Stimulated activated CD8-positive, alpha-beta memory T cell treated with anti-CD3 and anti-CD28 coated beads, Interleukin-12 subunit alpha, Interleukin-12 subunit beta, amount 100 ng/mL, for 24 hours (primary cell): Measurements from ENCODE around the gene TIMP2.
A peak's percentile ranks its signal among the peaks of the same experiment; 100 is the strongest.
"Not testable (repeated sequence)": the region's sequence is repeated elsewhere in the genome, so short reads cannot be mapped to it uniquely, and the experiment has no call there.

Experiments
- DNase-seq: peaks from one replicate; pipeline ENCODE4 v3.0.0-alpha.2; 2020; ENCODE audit errors: extremely low read depth

Gene TIMP2, protein sequence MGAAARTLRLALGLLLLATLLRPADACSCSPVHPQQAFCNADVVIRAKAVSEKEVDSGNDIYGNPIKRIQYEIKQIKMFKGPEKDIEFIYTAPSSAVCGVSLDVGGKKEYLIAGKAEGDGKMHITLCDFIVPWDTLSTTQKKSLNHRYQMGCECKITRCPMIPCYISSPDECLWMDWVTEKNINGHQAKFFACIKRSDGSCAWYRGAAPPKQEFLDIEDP

GRCh38 chr17:78925234-78925633 lies at the start of gene TIMP2:
Gene TIMP2, minus strand, starts transcription at chr17:78925387. Its CDS starts 299 bp downstream, at chr17:78925088.
- DNase-seq, result no peak

DNA sequence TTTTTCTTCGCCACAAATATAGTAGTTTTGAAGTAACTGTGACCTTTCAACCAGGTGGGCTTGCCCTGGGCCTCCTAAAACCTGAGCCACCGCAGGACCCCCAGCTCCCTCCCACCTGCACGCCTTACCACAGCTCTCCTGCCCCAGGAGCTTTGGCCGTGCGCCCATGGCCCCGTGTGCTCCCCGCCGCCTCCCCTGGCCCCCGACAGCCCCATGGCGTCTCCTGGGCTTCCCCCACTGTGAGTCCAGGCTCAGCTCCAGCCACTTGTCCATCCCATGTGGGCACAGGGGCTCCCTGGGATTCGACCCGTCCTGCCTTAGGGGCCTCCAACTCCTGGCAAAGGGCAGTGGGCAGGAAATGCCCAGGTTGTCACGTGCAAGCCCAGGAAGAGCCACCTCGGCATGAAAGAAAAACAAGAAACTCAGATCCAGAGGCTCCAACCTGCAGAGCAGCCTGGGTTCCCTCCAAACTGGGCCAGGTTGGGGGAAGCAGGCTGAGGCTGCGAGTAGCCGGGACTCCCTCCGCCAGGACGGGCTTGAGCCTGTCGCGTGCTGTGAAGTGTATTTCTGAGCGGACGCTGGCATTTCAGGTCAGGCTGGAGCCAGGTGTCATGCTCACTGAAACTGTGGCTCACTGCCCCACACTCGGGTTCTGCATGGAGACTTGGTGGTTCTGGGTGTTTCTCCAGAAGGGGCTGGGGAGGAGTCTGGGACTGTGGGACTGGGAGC lies 48.8 kb upstream of the TIMP2 start:
- DNase-seq, result no peak

GRCh38 chr17:78973196-78973595 lies 48.0 kb upstream of the TIMP2 start:
- no peak for DNase-seq

DNA sequence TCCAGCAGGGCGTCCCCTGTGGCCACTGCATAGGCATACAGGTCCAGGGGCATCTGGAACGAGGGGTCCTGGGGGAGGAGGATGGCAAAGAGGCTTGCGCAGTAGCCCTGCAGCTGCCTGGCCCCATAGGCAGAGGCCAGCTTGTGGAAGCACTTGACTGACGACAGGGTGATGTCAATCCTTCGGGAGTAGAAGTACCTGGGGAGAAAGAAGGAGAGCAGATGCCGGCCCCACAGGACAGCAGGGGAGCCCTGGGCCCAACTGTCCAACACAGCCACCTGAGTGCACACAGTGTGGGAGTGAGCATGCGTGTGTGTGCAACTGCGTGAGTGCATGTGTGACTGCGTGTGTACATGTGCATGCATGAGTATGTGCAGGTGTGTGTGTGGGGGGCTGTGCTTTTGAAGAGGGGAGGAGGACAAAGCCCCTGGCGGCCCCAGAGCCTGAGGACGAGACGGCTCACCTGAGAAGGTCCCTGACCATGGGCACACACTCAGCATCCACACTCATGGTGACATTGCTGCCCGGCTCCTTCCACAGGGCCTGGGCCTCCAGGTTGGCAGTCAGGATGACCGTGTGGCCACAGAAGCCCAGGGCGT lies 47.4 kb upstream of the TIMP2 start:
- DNase-seq, result no peak

DNA sequence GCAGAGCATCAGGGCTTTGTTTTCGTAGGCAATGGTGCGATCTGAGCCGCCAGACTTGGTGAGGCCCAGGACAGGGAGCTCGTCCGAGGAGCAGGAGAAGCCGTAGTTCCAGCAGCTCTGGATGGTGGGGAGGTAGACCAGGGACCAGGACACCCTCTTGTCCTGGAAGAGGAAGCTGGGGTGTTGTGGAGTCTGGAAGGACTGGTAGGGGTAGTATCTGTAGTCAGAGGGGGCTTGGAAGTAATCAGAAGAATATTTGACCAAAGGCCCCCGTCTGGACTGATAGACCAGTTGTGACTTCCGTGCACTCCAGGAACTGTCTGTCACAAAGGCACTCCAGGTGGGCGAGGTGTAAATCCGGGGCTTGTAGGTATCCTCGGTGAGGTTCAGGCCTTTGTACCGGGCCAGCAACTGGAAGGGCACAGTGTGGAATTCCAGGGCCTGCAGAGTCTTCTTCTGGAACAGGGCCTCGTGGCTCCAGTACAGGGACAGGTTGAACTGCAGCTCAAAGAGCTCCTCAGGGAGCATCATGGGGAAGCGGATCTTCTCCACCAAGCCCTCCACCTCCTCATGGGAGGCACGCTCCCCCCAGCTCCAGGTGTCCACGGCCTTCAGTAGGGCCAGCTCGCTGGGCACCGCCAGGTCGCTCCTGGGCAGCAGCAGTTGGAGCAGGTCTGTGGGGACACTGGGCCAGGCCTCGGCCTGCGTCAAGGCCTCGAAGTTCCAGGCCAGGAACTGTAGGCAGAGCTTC lies 46.7 kb upstream of the TIMP2 start:
- no peak for DNase-seq

DNA sequence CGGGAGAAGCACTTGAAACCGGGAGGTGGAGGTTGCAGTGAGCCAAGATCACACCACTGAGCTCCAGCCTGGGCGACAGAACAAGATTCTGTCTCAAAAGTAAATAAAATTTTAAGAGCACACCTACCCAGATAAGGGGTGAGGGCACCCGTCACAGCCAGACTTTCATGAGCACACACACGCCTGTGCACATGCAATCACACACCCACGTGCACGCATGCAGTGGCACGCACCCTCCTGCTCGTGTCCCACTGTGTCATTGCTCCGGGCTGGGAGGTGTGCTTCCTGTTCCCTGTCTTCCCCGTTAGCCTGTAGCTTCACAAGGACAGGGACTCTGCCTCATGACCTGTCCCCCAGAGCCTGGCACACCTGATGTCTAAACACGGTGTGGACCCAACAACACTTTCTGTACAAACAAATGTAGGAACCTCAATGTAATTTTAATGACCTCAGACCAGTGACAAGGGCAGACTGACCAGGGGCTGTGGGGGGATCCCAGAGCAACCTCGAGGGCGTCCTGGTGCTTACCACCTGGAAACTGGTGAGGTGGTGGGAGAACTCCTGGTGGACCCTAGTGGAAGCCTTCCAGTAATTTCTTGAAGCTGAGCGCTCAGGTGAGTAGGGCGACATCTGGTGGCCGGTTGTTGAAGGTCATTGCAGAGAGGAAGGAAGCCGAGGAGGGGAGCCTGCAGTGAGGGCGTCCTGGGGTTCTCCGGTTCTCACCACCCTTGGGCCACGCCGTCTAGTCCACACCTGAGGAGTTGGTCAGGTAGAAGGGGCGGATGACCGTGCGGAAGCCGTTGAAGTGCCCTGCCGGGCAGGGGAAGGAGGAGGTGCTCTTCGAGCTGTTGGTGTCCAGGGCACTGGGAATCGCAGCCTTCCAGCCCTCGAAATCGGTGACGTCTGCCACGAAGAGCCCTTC lies 45.9 kb upstream of the TIMP2 start:
- DNase-seq, result peak; percentile 46

DNA sequence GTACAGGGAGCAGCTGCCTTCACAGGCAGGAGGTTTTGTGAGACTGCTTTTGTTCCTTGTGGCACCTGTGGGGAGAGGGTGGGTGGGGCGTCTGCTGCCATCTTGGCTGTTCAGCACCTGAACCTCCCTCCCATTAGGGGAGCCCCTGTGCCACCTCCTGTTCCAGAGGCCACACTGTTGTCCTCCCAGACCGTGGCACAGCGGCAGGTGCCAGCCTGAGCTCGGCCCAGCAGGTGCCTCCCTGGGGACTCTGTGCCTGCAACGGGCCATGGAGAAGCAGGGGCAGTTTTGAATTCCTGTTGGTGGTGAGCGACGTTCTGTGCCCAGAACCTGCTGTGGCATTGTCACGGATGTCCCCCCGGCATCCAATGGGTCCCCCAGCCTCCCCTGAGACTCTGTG lies 44.7 kb upstream of the TIMP2 start:
- no peak for DNase-seq

GRCh38 chr17:78967782-78968362 lies 42.7 kb upstream of the TIMP2 start:
- DNase-seq, result no peak

- no peak for DNase-seq
Measured at GRCh38 chr17:78966910-78967600, 41.9 kb upstream of the TIMP2 start.

DNA sequence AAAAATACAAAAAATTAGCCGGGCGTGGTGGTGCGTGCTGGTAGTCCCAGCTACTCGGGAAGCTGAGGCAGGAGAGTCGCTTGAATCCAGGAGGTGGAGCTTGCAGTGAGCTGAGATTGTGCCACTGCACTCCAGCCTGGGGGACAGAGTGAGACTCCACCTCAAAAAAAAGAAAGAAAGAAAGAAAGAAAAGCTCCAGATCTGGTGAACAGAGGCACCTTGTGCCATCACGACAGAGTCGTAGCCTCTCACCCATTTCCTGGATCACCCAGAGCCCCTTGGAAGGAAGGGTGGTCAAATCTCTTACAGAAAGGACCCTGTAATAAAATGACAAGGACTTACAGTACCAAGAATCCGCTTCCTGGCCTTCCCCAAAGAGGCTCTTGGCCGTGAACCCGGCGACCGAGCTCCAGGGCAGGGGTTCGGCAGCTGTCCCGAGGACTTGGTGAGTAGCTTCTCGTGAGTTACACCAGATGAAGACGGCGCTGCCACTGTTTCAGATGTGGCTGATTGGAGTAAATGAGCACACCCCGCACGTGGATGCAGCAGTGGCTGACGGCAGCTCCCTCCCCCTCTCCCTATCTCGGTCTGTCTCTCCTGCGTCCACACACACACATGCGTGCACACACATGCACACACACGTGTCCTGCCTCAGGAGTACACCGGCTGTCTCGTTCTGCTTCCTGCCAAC lies 41.1 kb upstream of the TIMP2 start:
- DNase-seq, result no peak

DNA sequence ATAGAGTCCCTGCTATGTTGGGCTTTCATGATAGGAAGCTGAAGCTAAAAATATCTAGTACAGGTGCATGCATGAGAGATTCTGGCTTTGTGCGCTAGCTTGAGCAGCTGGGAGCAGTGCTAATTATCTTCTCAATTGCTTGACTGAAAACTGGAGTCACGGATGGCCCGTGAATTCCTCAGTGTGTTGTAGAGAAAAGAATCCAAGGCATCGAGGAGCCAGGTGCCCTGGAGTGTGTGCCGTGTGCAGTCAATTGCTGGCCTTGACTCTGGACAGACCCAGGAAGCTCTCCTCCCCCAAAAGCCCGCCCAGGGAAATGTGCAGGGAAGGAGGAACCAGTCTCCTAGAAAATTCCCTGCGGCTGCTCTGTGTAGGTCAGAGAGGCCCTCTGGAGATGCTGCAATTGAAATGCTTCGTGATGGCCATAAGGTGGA lies 40.3 kb upstream of the TIMP2 start:
- DNase-seq, result no peak

DNA sequence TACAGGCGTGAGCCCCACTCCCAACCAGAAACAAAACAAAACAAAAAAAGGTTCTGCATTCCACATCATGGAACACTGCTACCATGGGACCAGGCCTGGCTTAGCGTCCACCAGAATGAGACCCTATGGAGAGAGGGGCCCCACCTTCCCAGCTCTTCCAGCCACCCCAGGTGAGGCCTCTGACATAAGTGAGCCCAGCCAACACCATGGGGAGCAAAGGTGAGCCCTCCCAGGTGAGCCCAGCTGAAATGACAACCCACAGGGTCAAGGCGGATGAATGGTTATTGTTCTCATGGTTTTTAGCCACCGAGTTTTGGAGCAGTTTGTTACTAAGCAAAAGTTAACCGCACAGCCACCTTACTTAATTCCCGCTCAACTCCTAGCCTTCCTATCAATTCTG lies 38.2 kb upstream of the TIMP2 start:
- DNase-seq, result no peak

GRCh38 chr17:78962984-78963348 lies 37.8 kb upstream of the TIMP2 start:
- not testable (repeated sequence) for DNase-seq

- DNase-seq, result no peak
Measured at GRCh38 chr17:78962345-78962983, 37.3 kb upstream of the TIMP2 start.

- no peak for DNase-seq
Measured at GRCh38 chr17:78961571-78961970, 36.4 kb upstream of the TIMP2 start.

DNA sequence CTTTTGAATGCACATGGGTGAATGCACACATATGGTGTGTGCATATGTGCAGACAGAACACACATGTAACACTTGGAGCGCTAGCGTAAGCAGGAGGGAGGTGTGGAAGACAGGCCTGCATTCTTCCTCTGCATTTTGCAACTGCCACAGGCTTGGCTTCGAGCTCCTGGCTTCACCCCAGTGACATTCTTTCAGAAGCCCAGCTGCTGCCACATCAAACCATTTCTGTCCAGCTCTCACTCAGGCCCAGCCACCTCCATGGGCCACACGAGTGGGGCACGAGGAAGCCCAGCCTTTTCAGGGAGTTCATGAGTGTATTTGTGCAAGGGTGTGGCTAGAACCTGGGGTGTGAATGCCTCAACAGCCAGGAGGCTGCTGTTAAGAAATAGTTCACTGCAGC lies 35.7 kb upstream of the TIMP2 start:
- DNase-seq, result no peak

DNA sequence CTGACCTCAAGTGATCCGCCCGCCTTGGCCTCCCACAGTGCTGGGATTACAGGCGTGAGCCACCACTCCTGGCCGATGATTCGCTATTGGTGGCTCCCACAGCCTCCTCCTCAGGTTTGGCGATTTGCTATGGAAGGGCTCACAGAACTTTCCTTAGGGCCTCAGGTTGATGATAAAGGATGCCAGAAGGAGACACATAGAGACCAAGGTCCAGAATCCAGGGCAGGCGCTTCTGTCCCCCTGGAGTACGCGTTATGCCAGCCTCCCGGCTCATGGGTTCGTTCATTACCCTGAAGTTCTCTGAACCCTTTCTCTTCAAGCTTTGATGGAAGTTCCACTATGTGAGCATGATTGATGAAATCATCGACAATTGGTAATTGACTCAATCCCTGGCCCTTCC lies 34.6 kb upstream of the TIMP2 start:
- DNase-seq, result no peak

- no peak for DNase-seq
Measured at GRCh38 chr17:78958641-78959127, 33.5 kb upstream of the TIMP2 start.

DNA sequence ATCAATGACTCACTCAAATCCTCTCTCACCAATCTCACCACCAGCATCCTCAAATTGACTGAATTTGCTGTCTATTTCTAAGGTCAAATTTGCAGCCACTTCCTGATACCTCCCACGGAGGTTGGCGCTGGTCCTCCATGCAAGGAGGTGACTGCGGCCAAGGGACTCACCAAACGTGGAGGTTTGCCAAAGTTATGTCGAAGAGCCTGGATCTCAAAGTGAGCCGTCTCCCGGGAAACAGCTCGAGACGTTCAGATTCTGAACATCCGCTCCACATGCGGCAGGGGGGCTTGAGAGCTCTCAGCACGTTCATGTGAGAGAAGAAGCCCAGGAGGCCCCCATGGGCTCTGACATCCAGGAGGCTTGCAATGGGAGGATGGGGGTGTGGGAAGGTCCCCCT lies 31.9 kb upstream of the TIMP2 start:
- no peak for DNase-seq
